ENCODE results near the gene GALE. TPM values are rescaled to one million over a fixed set of nuclear protein-coding genes. Genes with fewer than 3 reads are reported as not detected.

Gene GALE
- total and polyA plus RNA-seq, 7 experiments from 2014 or later = 8.1 to 21.4 (median 12.1) TPM

Other genes with a start within 250 kb of the GALE start
- 10 to 100 TPM; 14.8 to 89.4 (median 34.1) TPM for gene ID3, start 241.3 kb downstream of the GALE start, total RNA-seq
- gene ID3, start 241.3 kb downstream of the GALE start, polyA plus RNA-seq = 10 to 100 TPM; 13.0 to 28.3 TPM
- gene RPL11, start 108.9 kb downstream of the GALE start, total RNA-seq = 1,000 to 10,000 TPM; 1,206 to 2,420 (median 2,172) TPM
- 1,000 to 10,000 TPM; 1,567 to 2,009 TPM for gene RPL11, start 108.9 kb downstream of the GALE start, polyA plus RNA-seq
- gene ELOA, start 57.3 kb downstream of the GALE start, total RNA-seq = 10 to 100 TPM; 28.0 to 36.1 (median 30.4) TPM
- gene ELOA, start 57.3 kb downstream of the GALE start, polyA plus RNA-seq = 10 to 100 TPM; 20.3 to 30.8 TPM
- gene PITHD1, start 22.3 kb downstream of the GALE start, total RNA-seq = 10 to 100 TPM; 57.6 to 81.9 (median 76.0) TPM
- gene PITHD1, start 22.3 kb downstream of the GALE start, polyA plus RNA-seq = 10 to 100 TPM; 82.2 to 88.9 TPM
- gene LYPLA2, start 9.6 kb downstream of the GALE start, total RNA-seq = 10 to 100 TPM; 40.7 to 83.8 (median 48.2) TPM
- gene LYPLA2, start 9.6 kb downstream of the GALE start, polyA plus RNA-seq = 100 to 1,000 TPM in 1 of 2 donors, 10 to 100 TPM in 1; 83.9 to 124 TPM
- 10 to 100 TPM; 16.2 to 38.9 (median 27.3) TPM for gene HMGCL, start 24.7 kb upstream of the GALE start, total RNA-seq
- 10 to 100 TPM; 35.3 to 38.5 TPM for gene HMGCL, start 24.7 kb upstream of the GALE start, polyA plus RNA-seq
- 10 to 100 TPM in 3 of 5 experiments, 1 to 10 TPM in 2; 4.9 to 62.7 (median 16.3) TPM for gene FUCA1, start 67.5 kb upstream of the GALE start, total RNA-seq
- gene FUCA1, start 67.5 kb upstream of the GALE start, polyA plus RNA-seq = 10 to 100 TPM; 11.5 to 18.2 TPM
- 1 to 10 TPM in 1 of 5 experiments, under 1 TPM in 4; 0.05 to 2.8 (median 0.24) TPM for gene CNR2, start 112.6 kb upstream of the GALE start, total RNA-seq
- gene CNR2, start 112.6 kb upstream of the GALE start, polyA plus RNA-seq = under 1 TPM in 1 of 2 donors, not detected in 1; 0.17 TPM
- gene PNRC2, start 159.1 kb upstream of the GALE start, total RNA-seq = 100 to 1,000 TPM; 139 to 180 (median 161) TPM
- 100 to 1,000 TPM; 142 to 151 TPM for gene PNRC2, start 159.1 kb upstream of the GALE start, polyA plus RNA-seq
- gene SRSF10, start 179.6 kb upstream of the GALE start, total RNA-seq = 100 to 1,000 TPM; 170 to 252 (median 193) TPM
- gene SRSF10, start 179.6 kb upstream of the GALE start, polyA plus RNA-seq = 100 to 1,000 TPM; 108 to 132 TPM

All from naive thymus-derived CD4-positive, alpha-beta T cell (primary cell).